ENCODE data around the gene SPIC.
A peak's percentile ranks its signal among the peaks of the same experiment; 100 is the strongest.
"Not testable (repeated sequence)": the region's sequence is repeated elsewhere in the genome, so short reads cannot be mapped to it uniquely, and the experiment has no call there.

The SPIC gene

DNA sequence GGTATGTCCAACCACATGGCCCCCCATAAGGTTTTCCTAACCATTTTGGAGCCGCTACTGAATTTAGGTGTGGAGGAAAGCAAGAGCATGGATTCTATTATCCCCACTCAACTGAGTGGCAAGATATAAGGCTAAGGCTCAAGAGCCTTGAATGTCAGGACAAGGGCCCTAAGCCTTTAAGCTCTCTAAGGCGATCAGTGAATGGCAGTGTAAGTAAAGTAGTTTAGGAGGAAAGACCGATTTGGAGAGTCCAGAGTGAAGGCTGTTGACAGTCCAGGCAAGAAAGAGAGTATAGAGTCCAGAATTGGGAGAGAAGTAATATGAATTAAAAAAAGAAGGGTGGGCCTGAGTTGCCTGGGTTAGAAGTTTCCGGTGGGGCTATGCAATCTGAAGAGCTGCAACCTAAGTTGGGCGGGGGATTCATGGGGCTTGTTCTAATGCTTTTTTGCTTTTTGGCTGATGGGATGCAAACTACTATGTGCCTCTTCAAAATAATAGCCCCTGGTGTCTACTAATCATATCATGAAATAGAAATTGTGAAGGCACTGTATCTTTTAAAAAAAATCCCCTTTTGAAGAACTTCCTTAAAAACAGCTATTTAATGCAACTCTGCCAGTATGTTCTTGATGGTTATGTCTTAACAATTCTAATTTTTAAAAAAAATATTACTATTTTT lies at the start of gene SPIC:
Gene SPIC (plus strand): TSS at position 626 of the 676 bp plus-strand sequence. CDS start 1,569 bp downstream, outside the sequence.
- no peak for DNase-seq

DNA sequence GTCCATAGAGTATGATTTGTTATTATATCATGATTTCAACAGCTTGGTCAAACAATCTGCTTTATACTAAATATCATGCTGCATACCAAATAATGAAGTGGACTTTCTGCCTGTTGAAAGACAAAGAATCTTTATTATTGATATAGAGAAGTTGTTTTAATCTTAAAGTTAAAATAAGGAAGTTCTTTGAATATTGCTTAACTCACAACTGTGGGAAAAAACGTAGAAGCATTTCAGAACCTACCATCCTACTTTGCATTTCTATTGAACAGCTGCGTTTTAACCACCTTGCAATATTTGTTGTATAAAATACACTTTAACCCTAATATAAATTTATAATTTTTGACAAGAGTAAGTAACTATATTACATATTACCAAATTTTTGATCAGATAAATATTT lies 44.7 kb upstream of the SPIC start:
- DNase-seq: no peak

DNA sequence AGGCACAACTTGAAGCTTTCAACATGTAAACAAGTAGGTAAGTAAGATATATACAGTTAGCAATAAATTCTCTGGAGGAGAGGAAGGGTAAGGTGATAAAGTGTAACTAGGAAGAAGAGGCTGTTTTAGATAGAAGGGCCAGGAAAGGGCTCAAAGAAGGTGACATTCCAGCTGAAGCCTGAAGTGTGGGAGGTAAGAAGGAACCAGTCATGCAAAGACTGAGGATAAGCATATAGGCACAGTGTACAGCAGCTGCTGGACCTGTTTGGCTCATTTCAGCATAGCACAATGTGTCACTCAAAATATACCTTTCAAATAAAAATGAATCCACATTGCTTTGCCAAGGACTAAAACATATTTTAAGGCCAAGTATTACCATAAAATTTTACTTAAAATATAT lies 39.0 kb upstream of the SPIC start:
- no peak for DNase-seq

DNA sequence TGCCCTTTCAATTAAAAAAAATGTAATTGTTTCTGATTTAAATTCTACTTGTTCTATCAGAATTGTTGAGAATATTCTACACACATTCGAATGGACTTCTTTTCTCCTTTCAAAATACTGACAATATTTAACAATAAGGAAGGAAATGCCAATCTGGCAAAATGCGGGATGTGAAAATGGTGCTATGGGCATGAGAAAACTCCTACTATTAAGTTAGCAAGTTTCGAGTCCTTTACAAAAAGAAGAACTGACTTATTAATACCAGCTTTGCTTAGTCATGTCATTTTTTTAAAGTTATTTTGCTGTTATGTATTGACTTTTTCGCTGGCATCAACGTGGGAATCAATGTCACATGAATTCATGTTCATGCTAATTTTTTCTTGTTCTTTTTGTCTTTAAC lies 35.9 kb upstream of the SPIC start:
- no peak for DNase-seq

DNA sequence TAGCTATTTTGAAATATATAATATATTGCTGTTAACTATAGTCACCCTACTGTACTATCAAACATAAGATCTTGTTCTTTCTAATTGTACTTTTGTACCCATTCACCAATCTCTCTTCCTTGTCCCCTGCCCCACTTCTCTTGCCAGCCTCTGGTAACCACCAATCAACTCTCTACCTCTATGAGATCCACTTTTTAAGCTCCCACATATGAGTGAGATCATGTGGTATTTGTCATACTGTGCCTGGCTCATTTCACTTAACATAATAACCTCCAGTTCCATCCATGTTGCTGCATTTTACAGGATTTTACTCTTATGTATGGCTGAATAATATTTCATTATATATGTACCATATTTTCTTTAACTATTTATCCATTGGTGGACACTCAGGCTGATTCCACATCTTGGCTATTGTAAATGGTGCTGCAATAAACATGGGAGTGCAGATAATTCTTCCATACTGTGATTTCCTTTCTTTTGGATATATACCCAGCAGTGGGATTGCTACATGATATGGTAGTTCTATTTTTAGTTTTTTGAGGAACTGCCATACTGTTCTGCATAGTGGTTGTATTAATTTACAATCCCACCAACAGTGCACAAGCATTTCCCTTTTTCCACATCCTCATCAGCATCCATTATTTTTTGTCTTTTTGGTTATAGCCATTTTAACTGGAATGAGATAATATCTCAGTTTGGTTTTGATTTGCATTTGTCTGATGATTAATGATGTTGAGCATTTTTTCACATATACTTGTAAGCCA lies 33.5 kb upstream of the SPIC start:
- DNase-seq: no peak

DNA sequence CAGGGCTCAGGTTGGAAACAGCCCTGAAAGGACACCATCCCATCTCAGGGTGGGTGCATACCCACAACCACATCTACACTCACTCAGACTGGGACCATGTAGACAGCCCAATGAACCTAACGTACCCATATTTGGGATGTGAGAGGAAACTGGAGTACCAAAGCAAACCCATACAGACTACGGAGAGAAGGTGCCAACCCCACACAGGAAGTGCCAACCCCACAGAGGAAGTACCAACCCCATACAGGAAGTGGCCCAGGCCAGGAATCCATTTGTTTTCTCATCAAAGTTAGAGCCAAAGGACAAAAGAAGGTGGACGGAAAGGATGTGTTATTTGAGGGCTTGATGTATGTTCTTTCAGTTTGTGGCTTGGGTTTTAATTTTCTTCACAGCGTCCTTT lies 19.5 kb upstream of the SPIC start:
- no peak for DNase-seq

DNA sequence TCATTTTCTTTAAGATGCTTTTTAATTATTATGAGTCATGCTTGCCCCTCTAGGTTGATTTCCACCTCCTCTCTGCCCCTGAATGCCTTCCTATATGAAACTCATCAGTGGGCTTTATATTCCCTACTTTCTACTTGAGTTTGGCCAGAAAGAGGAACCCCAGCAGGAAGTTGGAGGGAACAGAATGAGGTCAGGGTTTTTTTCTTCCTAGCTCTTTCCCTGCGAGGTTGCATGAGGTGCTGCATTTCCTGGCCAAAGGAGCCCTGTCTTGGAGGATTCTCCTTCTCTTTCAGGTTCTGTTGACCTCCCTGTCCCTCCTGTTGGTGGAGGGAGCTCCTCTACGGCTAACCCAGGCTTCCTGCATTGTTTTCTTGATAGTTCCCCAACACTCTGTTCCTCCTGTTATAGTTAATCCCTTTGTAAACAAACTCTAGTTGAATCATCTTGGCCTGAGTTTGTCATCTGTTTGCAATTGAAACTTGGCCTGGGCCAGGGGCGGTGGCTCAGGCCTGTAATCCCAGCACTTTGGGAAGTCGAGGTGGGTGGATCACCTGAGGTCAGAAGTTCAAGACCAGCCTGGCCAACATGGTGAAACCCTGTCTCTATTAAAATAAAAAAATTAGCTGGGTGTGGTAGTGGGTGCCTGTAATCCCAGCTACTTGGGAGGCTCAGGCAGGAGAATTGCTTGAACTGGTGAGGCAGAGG lies 15.3 kb upstream of the SPIC start:
- DNase-seq: no peak

DNA sequence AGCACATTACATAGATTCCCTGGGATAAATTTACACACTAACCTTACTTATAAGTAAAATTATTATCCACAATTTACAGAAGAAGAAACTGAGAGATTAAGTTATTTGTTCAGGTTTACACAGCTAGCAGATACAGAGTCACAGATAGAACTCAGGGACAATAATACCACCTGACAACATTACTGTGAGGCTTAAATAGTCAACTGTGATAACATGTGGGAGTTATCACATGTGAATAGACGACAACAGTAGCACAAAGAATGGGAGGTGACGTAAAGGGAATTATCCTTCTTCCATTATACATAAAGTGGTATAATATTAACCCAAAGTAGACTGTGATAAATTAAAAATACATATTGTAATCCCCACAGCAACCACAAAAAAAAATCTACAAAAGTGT lies 6.2 kb upstream of the SPIC start:
- no peak for DNase-seq

DNA sequence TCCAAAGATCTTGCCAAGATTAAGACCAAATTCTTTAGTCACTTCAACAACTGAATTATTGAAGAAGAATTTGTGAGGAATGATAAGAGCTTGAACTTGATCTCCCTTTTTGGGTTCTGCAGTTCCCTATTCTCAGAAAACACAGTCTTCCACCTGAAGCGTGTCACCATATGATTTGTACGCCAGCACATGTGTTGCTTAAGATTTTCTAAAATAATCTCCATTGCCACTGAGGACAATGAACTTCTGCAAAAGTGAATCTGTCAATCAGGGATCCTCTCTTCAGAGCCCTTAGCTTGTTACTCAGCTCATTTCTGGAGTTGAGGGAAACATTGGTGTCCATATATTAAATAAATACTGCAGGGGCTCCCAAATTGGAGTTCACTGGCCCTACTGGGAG lies 4.2 kb upstream of the SPIC start:
- DNase-seq: no peak

DNA sequence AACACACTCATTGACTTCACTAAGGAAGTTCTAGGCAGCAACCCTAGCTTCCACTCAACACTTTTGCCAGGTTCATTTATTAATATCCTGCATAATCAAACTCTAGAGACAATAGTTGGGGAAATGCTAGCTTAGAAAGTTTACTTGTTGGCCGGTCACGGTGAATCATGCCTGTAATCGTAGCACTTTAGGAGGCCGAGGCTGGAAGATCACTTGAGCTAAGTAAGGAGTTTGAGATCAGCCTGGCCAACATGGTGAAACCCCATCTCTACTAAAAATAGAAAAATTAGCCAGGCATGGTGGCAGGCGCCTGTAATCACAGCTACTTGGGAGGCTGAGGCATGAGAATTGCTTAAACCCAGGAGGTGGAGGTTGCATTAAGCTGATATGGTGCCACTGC lies 3.3 kb upstream of the SPIC start:
- DNase-seq: not testable (repeated sequence)

DNA sequence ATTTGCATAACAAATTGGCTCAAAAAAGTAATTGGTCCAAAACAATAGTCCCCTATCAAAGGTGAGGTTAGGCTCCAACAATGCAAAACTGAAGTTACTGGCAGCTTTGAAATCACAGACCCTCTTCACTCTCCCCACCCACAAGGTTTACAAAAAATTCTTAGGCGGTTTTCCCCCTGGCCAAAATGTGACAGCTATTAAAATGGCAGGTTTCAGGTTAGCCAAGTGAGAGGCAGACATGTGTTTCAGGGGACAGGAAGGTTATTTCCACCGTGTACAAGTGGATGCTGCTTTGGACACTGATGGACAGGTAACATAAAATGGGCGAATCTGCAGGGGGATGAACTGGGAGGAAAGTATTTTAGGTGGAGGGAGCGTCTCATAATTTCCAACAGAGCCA lies 888 bp upstream of the SPIC start:
- no peak for DNase-seq

DNA sequence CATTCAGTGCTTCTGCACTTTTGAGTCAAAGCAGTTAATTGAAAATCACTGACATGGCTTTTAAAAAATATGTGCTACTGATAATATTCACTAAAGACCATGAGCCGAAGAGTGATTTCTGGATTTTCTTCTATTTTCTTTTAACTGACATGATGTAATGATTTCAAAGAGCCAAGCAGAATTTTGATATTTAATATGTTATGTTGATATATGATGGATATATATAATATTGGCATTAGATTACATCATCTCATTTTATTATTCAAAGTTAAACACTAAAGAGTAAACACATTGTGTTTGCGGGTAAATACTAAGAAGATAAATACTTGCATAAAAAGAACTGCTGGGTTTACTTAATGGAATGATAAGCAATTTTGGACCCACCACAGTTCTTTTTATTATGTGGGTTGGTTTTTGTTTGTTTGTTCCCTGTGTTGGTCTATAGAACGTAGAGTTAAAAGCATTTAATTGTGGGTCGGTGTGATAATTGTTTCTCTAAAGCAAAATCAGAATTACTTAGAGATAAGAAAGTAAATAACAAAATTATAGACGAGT lies 692 bp downstream of the SPIC start:
- DNase-seq: no peak

DNA sequence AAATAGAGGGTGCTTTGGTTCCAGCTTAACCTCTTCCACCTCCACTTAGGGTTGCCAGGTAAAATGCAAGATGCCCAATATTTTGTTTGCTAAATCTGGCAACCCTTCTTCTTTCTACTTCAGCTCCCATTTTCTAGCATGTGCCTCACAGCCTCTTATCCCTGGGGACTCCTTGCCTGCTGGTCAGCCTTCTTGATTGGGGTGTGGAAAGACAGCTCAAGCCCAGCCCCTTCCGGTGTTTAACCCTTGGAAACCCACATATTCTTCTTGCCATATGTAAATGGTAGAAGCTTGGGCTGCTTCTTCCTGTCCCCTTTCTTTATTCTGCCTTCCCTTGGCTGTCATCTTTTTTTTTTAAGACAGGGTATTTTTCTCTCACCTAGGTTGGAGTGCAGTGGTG lies 5.7 kb downstream of the SPIC start:
- no peak for DNase-seq

DNA sequence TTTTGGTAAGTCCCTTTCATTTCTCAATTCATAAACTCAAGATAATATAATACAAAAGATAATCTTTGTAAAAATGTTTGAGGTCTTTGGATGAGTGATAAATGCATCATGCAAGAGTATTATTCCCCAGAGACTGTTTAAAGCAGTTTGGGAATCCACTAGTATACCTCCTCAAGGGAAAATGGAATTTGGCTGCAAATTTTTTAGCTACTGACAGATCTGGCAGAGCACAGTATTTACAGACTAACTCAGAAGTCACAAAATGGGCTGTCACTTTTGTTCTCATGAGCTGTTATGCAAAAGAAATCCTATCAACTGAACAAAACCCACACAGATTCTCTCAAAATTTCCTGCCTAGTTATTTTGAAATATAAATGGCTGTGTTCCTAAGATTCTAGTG lies 9.9 kb downstream of the SPIC start:
- no peak for DNase-seq

DNA sequence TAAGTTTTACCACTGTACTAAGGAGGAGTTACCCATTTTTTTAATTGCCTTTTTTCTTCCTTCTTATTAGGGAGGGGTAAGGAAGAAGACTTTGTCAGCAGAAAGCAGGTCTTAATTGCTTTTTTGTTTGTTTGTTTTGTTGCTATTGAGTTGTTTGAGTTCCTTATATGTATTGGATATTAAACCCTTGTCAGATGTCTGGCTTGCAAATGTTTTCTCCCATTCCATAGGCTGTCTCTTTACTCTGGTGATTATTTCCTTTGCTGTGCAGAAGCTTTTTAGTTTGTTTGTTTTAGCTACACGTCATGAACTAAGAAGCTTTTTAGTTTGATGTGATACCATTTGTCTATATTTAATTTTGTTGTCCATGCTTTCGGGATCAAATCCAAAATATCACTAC lies 13.3 kb downstream of the SPIC start:
- DNase-seq: no peak

DNA sequence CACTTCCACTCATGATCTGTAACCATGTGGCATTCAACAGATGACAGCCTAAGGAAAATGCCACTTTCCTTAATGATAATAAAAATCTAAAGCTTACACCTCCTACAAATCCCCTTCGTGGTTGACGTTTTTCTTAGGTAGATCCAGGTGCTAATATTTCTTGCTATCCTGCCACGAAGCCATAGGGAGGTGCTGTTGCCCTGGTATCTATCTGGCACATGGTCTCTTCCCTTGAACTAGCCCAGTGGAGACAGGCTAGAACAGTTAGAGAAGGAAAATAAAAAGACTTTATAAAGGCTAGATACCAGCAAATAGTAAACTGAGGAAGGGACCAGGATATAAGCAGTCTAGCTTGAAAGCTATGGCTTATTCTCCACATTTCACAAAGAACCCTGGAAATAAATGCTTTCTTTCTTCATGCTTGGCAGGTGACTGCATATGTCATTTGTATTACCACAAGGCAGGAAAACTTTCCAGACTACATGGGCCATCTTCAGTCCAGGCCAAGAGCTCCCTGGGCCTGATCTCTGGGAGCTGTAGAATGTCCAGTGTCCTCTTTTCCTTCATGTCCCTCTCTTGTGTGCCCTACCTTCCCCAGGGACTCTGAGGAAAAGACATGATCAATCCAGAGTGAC lies 15.3 kb downstream of the SPIC start:
- peak; percentile 45 for DNase-seq

DNA sequence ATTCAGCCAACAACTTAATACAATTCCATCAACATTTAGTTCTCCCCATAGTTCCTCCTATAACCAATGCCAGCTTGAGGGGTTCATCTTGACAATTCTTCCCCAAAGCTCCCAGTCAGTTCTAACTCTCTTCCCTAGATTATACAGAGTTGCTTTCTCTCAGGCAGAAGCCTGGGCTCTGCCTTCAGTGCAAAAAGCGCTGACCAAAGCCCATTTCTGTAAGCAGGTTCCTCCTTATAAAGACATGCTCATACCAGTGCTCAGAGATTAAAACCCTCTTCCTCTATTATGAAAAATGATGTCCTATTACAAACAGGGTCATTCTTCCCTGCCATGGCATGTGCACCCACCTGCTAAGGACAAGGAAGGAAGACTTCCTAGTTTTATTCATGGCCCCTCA lies 16.2 kb downstream of the SPIC start:
- no peak for DNase-seq

DNA sequence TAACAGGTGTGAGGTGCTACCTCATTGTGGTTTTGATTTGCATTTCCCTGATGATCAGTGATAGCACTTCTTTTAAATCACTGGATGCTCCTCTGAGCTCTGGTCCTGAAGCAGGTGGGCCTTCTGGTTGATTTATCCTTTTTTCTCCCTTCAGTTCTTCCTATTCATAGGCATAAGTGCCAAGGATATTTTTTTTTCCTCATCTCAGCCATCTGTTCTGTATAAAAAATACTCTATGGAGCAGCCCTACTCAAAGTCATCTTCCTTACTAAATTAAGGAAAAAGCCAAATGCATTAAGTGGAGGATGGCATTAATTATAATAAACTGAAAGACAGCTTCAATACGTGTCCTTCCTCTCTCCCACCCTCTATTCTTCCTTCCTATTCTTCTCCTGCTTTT lies 18.4 kb downstream of the SPIC start:
- DNase-seq: no peak

DNA sequence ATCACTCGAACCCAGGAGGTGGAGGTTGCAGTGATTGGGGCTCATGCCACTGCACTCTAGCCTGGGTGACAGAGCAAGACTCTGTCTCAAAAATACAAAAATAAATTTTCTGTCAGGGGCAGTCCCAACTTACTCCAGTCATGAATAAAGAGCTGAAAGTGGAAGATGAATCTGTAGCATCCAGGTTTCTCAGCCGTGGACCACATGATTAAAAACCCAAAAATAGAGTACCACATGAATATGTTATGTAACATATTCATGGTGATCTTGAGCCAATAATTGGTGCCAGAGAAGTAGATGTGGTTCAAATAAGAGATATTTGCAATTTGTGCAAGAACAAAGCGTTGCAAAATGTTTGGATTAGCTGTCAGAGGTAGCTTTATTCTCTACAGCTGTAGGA lies 23.1 kb downstream of the SPIC start:
- DNase-seq: no peak

DNA sequence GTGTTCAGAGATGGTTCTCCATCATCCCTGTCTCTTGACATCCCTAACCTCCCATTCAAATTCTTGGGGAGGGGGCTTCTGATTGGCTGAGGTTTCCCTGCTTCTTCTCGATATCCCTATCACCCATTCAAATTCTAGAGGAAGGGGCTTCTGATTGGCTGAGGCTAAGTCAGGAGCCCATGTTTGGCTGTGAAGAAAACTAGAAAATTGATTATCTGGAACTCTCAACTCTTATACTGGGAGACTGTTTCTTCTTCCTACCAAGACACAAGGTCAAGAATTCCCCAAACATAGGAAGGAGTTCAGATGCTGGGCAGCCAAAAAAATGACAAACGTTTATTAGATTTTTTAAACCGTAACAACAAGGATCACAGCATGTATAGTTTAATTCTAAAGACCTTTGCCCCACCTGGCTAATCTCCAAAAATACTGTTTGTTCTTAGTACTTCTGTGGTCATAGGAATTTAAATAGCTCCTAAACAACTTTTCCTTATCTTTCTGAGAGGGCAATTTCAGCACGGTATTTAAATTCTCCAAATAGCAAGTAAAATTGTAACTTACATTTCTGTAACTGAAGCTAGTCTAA lies 26.4 kb downstream of the SPIC start:
- DNase-seq: peak; percentile 14

DNA sequence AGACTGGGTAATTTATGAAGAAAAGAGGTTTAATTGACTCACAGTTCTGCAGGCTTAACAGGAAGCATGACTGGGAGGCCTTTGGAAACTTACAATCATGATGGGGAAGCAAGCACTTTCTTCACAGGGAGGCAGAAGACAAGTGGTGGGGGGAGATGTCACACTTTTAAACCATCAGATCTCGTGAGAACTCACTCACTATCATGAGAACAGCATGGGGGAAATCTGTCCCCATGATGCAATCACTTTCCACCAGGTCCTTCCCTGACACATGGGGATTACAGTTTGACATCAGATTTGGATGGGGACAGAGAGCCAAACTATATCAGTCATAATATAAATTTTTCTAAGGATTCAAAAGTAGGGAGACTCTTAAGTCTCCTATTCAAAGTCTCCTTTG lies 46.0 kb downstream of the SPIC start:
- DNase-seq: no peak

DNA sequence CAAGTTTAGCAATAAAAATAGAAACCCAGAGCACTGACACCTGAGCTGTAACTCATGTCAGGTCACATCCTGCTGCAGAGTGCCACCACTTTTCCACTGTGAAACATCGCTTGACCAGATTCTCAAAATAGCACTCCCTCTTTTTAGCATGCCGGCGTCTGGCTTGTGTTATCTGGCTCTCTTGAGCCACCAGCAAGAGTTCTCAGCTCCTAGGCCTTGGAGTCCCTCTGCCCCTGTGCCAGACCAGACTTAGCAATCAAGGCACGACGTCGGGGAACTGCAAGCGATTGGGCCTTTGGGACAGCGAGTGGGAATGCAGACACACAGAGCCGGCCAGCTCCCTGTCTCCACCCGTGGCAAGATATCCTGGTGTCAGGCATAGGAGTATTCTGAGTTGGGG lies 52.5 kb downstream of the SPIC start:
- no peak for DNase-seq

DNA sequence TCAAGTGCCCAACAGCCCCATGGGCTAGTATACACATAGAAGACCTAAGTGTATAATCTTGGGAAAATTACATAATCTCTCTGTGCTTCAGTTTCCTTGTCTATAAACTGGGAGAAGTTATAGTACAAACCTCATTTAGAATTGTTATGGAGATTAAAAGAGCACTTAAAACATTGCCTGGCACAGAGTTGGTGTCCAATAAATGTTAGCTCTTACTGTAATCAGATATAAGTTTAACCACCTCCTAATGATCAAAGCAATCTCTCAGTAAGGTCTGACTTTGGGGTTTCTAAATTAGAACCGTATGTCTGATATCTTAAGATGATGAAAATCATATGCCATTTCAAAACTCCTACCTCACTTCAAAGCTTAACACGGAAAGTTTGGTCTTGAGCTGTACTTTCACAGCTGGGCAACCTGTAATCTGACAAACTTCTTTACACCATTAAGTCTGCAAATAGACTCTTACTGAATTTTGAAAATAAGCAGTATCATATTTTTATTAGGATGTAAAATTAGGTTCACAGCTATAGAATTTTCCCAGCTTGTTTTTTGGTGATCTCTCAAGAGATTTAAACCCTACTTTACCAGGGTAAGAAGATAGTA lies 61.0 kb downstream of the SPIC start:
- no peak for DNase-seq

All from NCI-H1048 (cell line).